Islet precursor cell (in vitro differentiated cells): Measurements from ENCODE around the gene COX7A2L.
"Not testable (repeated sequence)": the region's sequence is repeated elsewhere in the genome, so short reads cannot be mapped to it uniquely, and the experiment has no call there.

Experiments used
- DNase-seq: peaks from one replicate; pipeline ENCODE4 v3.0.0-alpha.2; 2018

COX7A2L gene

DNA sequence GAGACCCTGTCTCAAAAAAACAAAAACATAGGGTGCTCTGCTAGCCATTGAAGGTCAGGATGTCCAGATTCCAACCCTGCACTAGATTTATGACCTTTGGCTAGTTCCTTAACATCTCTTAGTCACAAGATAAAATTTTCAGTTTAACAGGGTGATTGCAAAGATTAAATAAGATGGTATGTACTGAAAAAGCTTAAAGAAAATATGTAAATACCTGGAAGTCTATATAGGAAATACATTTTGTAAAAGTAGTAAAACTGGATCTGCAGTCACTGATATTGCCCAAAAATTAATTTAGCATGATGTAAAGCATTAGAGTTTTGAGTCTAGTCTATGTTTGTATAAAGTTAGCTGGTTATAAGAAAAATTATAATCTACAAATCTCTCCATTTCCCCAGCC lies 5.4 kb upstream of the COX7A2L start:
- no peak for DNase-seq

DNA sequence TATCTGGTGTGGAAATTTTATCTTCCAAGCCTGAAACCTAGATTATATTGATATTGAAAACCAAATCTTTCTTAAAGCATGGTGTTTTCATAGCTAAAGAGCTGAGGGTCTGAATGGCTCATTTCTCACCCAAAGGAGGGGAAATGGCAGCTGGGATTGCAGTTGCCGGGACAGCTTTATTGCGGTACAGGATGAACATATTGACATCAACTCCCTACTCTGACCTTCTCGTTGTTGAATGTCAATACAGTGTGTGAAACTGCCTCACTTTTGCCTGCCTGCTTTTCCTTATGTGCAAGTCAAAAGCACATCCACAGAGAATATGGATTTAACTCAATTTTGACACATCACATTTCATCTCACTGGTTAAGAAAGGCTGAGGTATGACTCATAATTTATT lies 3.6 kb upstream of the COX7A2L start:
- no peak for DNase-seq

DNA sequence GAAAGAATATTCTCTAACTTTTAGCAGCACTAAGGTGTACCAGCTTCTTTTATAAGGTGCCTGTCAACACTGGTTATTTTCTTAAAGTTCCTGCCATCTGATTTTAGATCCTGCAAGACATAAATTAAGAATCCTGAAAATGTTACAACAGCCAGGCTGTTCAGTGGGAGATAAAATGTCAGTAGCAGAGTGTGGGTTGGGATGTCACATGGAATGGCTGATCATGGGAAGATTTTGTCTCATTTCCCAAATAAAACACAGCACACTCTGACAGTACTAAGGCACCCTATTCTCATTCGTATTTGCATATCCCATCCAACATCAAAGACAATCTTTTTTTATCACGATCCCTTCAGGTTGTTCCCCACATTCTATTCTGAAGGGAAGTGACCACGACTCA lies 2.4 kb upstream of the COX7A2L start:
- DNase-seq, result no peak

DNA sequence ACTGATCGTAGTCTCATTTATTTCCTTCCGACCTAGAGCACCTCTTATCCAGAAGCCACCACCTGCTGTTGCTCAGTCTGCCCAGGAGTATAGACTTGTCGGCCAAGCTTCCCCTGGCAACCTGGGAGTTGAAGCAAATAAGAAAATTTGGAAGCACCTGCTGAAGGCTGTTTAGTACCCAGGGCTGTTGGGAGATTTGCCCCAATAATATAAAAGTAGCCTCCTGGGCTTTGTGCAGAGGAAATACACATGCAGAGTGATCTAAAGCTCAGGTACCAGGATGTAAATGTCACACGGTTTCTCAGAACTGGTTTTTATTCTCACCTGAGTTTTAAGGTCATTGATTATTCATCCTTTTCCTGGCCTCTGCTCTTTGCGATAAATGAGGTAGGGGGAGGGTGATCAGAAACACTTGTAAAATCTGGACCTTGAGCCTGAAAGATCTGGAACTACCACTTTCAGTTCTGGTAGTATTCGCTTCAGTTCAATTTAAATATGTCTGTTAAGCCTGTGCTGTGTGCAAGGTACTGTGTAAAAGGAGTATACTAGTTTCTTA lies 789 bp upstream of the COX7A2L start:
- DNase-seq, result no peak

DNA sequence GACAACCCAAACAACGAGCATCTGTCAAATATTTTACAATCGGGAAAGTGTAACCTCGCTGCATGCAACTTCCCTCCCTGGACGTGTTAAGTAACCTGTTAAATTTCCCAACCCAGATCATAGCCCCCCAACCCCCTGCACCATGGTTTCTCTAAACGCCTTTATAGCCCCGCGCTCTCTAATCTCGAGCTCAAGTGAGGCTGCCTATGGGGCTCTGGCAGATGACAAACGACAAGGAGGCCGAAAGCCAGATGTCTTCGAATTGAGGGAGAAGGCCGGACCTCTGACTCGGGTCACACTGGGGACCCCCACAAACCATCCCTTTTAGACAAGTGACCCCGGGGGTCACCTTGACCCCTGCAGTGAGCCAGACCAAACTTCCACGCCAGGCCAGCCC lies 526 bp downstream of the COX7A2L start:
- DNase-seq, result no peak

DNA sequence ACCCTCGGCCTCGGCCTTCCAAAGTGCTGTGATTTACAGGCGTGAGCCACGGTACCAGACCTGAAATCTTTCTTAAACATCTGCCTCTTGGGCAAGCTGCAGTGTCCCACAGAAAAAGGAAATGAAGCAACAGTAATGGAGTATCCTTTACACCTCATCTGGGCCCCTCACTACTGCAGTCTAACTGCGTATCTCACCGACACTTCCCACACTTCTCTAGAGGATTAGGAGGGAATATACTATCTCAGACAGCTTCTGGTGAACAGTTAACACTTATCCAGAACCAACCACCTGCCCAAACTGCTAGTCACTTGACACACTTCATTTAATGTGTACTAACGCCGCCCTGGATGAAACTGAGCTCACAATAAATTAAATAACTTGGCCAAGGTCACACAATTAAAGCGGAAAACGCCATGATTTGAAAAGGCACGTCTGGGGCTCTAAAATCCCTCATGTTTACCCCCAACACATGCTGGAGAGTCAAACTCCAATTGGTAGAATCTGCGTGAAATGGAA lies 993 bp downstream of the COX7A2L start:
- DNase-seq, result peak; percentile 49

DNA sequence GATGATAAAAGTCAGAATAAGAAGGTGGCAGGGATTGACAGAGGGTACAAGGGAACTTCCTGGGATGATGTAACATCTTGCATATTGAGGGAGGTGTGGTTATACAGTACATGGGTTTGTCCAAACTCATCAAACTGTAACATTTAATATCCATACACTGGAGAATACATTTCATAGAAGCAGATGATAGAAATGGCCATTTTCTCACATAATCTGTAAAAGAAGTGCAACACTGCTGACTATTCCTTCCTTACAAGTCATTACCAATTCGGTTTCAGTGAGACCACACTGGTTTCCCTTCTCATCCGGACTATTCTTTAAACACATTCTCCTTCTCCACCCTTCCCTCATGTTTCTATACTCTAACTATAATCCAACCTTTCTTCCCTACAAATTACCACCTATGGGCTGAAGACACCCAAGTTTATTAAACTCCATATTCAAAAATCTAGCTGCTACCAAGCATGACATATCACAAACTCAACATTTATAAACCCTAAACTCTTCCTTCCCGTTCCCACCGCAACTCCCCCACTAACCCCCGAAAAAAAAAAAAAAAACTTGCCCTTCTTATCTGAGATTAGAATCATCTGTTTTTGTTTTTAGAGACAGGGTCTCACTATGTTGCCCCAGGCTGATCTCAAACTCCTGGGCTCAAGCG lies 1.6 kb downstream of the COX7A2L start:
- no peak for DNase-seq

DNA sequence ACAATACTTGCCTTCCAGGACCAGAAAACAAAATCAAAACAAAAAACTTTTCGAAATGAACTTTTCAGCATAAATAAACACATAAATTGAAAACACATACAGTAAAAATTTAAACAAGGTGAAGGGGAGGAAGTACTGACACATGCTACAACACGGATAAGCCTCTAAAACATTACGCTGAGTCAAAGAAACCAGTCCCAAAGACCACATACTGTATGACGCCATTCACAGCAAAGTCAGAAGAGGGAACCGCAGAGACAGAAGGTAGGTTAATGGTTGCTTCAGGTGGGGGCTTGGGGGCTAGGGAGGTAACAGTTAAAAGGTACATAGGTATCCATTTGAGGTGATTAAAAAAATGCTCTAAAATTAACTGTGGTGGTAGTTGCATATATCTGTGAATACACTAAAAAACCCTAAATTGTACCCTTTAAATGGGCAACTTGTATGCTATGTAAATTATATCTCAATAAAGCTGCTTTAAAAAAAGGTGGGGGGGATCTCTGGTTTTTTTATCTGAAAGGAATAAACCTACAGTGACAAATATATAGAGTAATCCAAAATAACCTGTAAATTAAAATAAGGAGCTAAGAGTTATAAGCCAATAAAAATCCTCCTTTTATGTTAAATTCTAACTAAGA lies 7.1 kb downstream of the COX7A2L start:
- no peak for DNase-seq

DNA sequence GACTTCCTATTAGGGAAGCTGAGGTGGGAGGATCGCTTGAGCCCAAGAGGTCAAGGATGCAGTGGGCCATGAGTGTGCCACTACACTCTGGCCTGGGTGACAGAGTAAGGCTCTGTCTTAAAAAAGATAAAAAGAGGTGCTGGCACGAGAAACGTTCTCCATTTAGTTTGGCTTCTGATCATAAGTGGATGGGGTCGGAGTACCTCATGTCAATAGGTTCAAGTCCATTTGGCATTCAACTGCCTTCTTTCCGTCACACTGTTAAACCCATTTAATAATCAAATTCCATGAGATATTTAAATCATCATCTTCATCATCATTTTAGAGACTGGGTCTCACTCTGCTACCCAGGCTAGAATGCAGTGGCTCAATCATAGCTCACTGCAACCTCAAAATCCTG lies 9.2 kb downstream of the COX7A2L start:
- no peak for DNase-seq

DNA sequence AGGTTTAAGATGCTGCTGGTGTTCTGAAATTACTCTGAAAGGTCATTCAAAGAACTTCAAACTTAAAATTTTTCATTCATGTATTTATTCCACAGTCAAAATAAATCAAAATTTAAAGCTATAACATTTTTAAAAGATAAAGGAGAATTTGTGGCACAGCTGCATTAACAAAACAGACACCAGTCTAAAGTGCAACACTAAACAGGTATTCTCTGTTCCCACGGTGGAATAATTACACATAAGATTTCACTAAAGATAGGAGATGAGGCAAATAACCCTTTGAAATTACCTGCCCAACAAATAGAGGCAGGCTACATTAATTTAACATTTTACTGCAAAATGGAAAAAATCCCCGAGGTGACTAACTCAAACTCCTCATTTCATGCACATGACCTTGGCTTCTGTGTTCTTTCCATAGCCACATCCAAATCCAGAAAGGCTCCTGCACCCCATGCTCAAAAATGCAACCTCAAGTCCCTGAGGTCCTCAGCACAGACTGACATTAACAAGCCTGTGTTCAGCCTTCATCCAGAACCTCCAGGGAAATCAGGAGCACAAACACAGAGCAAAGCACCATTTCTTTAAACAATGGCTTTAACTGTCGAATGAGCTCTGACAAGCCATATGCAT lies 10.5 kb downstream of the COX7A2L start:
- no peak for DNase-seq

DNA sequence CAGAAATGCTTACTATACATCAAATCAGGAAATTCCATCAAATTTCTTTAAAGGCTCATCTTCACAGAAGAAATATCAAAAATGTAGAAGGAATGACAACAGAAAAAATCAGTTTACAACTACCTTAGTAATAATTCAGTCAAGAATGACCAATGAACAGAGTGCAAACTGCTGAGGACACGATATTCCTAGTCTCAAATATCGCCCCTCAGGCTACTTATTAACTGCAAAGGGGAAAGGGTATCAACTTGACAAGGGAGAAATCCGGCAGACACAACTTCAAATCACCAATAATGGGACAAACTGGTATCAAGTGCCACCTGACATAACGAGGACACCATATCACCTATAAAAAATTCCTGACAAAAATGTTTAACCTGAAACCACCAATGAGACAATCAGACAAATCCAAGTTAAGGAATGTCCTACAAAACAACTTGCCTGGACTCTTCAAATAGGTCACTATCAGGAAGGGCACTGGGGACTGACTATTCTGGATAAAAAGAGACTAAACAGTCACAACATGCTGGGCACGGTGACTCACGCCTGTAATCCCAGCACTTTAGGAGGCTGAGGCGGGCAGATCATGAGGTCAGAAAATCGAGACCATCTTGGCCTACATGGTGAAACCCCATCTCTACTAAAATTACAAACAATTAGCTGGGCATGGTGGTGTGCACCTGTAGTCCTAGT lies 12.8 kb downstream of the COX7A2L start:
- DNase-seq, result no peak

DNA sequence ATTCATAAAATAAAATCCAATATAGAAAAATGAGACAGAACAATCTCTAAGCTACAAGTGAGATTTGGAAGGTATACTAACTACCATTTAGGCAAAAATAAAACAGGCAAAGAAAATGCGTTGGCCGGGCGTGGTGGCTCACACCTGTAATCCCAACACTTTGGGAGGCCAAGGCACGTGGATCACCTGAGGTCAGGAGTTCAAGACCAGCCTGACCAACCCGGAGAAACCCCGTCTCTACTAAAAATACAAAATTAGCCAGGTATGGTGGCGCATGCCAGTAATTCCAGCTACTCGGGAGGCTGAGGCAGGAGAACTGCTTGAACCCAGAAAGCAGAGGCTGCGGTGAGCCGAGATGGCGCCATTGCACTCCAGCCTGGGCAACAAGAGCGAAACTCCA lies 13.5 kb downstream of the COX7A2L start:
- DNase-seq, result not testable (repeated sequence)

DNA sequence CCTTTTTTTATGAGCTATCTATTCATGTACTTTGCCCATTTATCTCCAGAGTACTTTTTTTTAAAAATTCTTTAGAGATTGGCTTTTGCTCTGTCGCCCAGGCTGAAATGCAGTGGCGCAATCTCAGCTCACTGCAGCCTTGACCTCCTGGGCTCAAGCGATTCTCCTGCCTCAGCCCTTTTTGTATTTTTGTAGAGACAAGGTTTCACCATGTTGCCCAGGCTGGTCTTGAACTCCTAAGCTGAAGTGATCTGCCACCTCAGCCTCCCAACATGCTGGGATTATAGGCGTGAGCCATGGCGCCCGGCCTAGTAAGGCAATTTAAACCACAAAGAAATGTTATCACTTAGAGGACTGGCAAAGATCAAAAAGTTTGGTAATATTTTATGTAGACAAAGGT lies 14.2 kb downstream of the COX7A2L start:
- DNase-seq, result not testable (repeated sequence)

DNA sequence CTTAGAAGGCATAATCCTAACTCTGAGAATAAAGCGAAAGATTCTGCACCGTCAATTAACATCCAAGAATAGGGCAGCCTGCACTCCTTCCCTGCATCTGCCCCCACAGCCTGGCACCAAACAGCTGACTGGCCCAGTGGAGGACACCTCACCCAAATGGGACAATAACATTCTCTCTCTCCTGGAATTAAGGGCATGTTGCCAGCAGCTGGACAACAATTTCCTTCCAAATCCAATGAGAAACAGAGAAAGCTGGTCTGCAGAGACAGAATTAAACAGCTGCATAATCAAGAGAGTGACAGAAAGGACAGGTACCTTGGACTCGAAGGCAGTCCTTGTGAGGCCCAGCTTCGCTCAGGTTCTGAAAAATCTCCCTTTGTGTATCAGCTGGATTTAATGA lies 15.0 kb downstream of the COX7A2L start:
- no peak for DNase-seq

DNA sequence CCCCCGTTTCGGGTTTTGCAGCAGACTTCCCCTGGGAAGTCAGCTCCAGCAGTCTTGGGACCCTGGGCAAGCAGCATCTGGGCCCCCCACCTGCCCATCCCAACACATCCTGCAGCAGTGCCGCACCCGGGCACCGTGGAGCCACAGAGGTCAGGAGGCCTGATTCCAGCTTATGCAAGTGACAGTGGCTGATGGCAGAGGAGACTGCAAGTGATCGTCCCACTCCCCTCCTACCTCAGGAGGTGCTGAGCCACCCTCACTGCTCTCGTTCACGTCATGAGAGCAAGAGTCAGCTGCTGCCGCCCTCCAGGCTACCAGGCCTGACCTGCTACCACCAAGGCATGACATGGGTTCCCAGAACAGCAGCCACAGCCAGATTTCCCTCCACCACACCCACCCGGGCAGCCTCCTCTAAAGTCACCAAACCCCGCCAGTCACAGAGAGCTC lies 18.2 kb downstream of the COX7A2L start:
- no peak for DNase-seq

DNA sequence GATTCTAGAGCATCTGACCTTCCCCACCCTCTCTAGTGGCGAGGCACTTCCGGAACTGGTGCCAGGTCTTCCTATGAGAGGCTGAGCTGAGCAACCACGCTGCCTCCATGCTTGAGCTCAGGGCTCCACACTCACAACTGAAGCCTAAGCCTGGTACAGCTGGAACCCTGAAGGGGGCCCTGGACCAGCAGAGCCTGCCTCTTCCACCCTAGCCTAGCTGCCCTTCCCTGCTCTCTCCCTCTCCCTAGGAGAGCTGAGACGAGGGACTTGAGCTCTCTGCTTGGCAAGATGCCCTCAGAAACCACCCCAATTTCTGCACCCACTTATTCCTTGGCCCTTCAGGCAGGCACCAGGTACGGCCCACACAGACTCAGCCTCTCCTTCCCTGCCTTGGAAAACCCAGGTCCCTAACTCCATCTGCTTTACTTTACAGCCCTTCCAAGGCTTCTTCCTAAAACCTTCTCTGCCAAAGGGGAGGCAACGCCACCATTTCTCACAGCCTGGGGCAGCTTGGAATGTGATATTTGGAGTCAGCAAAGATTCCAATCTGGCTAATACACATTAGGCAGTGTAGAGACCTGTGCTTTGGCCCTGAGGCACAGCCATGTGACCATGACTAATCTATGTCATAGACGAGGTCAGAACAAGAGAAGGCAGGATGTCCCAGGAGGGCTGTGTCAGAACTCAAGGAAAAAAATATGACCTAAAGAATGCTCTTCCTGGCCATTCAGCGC lies 18.8 kb downstream of the COX7A2L start:
- DNase-seq, result peak; percentile 97

DNA sequence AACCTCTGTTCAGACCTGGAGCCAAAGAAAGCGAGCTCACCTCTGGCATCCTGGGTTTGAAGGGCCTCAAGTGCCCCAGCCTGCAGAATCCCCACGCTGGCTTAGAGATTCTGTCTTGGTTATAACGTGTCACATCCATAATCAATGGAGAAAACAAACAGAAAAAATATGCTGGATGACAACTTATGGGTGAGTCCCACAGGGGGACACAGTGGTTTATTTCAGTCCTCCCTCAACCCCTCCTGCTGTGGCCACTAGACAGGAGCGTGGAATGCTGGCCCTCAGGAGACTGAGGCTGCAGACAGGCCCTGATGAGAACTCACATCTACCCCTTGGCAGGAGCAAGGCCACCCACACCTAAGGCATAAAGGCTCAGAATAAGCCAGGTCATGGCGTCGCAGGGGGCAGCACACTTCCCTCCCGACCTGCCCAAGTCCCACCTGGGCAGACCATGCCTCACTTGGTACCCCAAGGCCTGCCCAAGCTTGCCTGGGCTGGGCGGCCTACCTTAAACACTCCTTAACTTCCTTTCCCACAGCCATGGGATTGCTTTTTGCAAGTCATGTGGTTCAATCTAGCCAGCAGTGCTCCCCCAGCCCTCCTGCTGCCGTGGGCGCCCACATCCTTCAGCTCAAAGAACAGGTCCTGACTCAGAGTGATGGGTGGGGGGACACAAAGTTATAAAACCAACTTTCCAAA lies 19.9 kb downstream of the COX7A2L start:
- no peak for DNase-seq

DNA sequence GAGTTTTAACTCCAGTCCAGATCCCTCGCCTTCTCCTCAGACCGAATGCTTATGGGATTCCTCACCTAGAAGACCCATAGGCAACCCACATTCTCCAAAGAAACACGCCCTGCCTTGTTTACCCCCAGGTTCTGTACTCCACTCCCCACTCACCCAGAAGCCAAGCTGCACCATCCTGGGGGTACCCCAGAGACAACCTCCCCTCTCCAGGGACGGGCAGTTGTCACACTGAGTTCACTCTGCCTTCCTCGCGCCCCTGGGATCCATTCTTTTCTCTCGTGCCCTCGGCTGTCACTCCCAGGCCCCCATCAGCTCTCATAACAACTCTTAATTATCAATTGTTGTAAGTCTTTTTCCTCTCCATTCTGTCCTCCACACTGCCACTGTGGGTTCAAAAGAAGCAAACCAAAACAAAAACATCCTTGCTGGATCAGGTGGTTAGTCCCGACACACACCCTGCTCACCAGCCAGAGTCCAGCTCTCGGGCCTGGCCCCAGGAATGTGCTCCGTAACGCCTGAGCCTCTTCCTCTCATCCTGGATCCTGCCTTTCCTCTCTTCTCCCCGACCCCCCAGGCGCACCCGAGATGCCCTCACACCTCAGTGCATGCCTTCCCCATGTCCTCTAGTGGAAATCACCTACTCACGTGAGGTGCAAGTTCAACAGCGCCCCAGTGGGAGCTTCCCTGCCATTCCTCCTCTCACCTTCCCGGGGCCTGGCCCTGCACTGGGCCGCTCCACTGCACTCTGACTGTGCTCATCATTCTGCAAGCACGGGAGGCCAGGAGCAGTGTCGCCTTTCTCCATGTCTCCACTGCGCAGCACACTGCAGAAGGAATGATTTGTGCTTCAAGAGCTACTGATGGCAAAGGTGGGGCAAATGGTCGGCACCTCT lies 20.7 kb downstream of the COX7A2L start:
- DNase-seq, result no peak

DNA sequence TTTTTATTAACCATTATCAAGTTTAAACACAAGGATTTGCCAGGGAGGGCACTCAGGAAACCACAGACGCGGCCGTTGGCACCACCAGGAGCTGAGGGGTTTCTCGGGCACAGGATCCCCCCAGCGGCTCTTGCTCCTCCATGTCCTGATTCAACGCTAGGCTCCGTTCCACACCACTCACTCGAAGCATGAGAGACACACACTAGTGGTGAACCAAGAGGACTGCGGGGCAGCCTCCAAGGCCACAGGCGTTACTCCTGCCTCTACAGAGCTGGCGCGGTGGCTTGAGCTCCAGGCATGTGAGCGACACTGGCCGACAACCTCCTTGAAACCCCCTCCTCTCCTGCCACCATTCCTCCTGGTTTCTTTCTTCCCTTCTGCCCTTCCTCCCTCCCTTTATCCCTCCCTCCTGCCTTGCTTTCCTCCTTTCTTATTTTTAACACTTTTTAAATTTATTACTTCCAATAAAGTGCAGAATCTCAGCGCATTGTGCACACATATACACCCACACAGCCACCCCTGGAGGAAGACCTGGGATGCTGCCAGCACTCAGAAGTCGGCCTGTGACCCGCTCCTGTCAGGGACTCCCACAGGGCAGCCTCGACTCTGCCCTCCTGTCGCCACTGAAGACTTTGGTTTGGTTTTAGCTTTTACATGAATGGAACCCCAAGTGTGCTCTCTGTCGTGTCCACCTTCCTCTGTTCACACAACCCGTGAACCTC lies 21.7 kb downstream of the COX7A2L start:
- peak; percentile 73 for DNase-seq

DNA sequence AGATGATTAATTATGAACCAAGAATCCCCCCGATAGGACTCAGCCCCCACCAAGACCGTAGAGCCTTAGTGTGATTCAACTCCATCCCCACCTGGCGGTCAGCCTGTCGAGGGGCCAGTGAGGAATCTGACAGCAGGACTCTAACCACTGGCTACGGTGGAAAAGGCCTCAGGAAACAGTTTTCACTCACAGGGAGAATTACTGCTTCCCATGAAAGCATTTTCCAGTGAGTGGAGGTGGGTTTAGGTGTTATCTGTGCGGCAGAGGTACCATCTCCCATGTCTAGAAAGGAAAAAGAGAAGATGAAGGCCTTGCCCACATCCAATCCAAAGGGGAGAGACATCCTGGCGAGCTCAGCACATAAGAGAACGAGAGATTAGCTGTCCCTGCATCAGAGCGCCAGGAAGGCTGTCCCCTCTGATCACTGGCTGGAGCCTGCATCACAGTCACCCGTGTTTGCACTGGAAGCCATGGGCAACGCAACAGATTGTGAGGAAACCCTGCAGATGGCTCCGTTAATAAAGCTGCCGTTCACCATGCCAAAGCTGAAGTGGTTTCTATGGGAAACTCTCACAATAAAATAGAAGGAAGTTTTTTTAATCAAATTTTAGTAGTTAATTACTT lies 22.3 kb downstream of the COX7A2L start:
- DNase-seq, result no peak
